GM19372 (cell line): ENCODE measurements around the gene CAMTA1.

Experiments
- ATAC-seq: cut with Tn5 transposase; IDR thresholded peaks from one replicate; pipeline ENCODE4 v1.9.1; 2021; ENCODE audit warnings: mild to moderate bottlenecking, low read depth, moderate library complexity; ENCODE audit not compliant: unreplicated experiment

CAMTA1 gene

GRCh38 chr1:7549277-7550161 is 764.3 kb downstream of the CAMTA1 start:
- no peak for ATAC-seq

GRCh38 chr1:7550261-7550865 is 765.1 kb downstream of the CAMTA1 start:
- ATAC-seq = no peak

- no peak for ATAC-seq
These were observed 765.7 kb downstream of the CAMTA1 start for GRCh38 chr1:7550981-7551380.

GRCh38 chr1:7551442-7551841 is 766.2 kb downstream of the CAMTA1 start:
- ATAC-seq = no peak

GRCh38 chr1:7552402-7552801 is 767.1 kb downstream of the CAMTA1 start:
- ATAC-seq = no peak

- no peak for ATAC-seq
These were observed 767.9 kb downstream of the CAMTA1 start for GRCh38 chr1:7553042-7553690.

GRCh38 chr1:7554385-7555235 is 769.4 kb downstream of the CAMTA1 start:
- ATAC-seq = no peak

- ATAC-seq = no peak
These were observed 770.3 kb downstream of the CAMTA1 start for GRCh38 chr1:7555391-7556185.

GRCh38 chr1:7557301-7557891 is 772.1 kb downstream of the CAMTA1 start:
- no peak for ATAC-seq

- ATAC-seq = no peak
These were observed 772.8 kb downstream of the CAMTA1 start for GRCh38 chr1:7558041-7558461.

GRCh38 chr1:7558481-7558880 is 773.2 kb downstream of the CAMTA1 start:
- ATAC-seq = no peak

GRCh38 chr1:7558921-7559869 is 773.9 kb downstream of the CAMTA1 start:
- no peak for ATAC-seq

GRCh38 chr1:7560128-7560527 is 774.9 kb downstream of the CAMTA1 start:
- no peak for ATAC-seq

- ATAC-seq = no peak
These were observed 775.4 kb downstream of the CAMTA1 start for GRCh38 chr1:7560601-7561181.

GRCh38 chr1:7561331-7561921 is 776.2 kb downstream of the CAMTA1 start:
- no peak for ATAC-seq

GRCh38 chr1:7561936-7562728 is 776.9 kb downstream of the CAMTA1 start:
- ATAC-seq = no peak
